OCI-LY7 (cell line): ENCODE results near the gene OR2V2. TPM values are rescaled to one million over a fixed set of nuclear protein-coding genes. Genes with fewer than 3 reads are reported as not detected.
"Not testable (repeated sequence)": the region's sequence is repeated elsewhere in the genome, so short reads cannot be mapped to it uniquely, and the experiment has no call there.

Experiments
- BruUV-seq: library from RNA; stranded (reverse); fragments of 400-500 nt; replicated peaks from 2 replicates; lab custom pipeline; 2021; lab: Mats Ljungman, UMichigan
- CTCF ChIA-PET: fragments of 300-600 bp; sonication (Branson Sonifier 250); formaldehyde crosslinking; loops from one replicate; lab custom pipeline; 2022; ENCODE audit warnings: antibody characterized with exemption; ENCODE audit not compliant: unreplicated experiment; lab: Charles Lee
- POLR2A ChIA-PET: fragments of 300-600 bp; sonication (Branson Sonifier 250); formaldehyde crosslinking; loops from one replicate; lab custom pipeline; 2022; ENCODE audit warnings: antibody characterized with exemption; lab: Charles Lee
- DNase-seq: peaks from one replicate; pipeline ENCODE4 v3.0.0-alpha.2; 2015; ENCODE audit warnings: low spot score
- H2AFZ ChIP-seq: fragments of 200-600 bp; sonication (generic), shearing (Covaris generic); 2 replicates; pipeline ENCODE4 v1.6.1; 2014; ENCODE audit warnings: mild to moderate bottlenecking, antibody characterized with exemption, low read length, moderate library complexity
- H3K27ac ChIP-seq: fragments of 200-600 bp; sonication (generic); 2 replicates; pipeline ENCODE4 v1.5.1; 2014; ENCODE audit warnings: mixed run types, low read depth, mild to moderate bottlenecking, moderate library complexity, low read length, inconsistent platforms; ENCODE audit not compliant: poor library complexity, severe bottlenecking
- H3K36me3 ChIP-seq: fragments of 200-600 bp; sonication (generic); 2 replicates; pipeline ENCODE4 v1.6.1; 2014; ENCODE audit warnings: mild to moderate bottlenecking, antibody characterized with exemption, low read length, moderate library complexity, mixed read lengths; ENCODE audit not compliant: insufficient read depth
- H3K4me1 ChIP-seq: fragments of 200-600 bp; sonication (generic); 2 replicates; pipeline ENCODE4 v1.5.1; 2014; ENCODE audit warnings: mild to moderate bottlenecking, low read length; ENCODE audit not compliant: insufficient read depth, poor library complexity, severe bottlenecking
- H3K4me2 ChIP-seq: fragments of 200-600 bp; sonication (generic); 2 replicates; pipeline ENCODE4 v1.6.1; 2014; ENCODE audit warnings: mild to moderate bottlenecking, low read length
- H3K4me3 ChIP-seq: fragments of 200-600 bp; sonication (generic); 2 replicates; pipeline ENCODE4 v1.5.1; 2014; ENCODE audit warnings: mild to moderate bottlenecking, low read depth, low read length; ENCODE audit not compliant: poor library complexity, severe bottlenecking
- H3K79me2 ChIP-seq: fragments of 200-600 bp; sonication (generic); 2 replicates; pipeline ENCODE4 v1.6.1; 2016; ENCODE audit warnings: low read depth, mild to moderate bottlenecking, low read length, moderate library complexity, mixed read lengths; ENCODE audit not compliant: insufficient read depth
- H3K9me2 ChIP-seq: fragments of 200-600 bp; sonication (generic); 2 replicates; pipeline ENCODE4 v1.6.1; 2016; ENCODE audit warnings: mild to moderate bottlenecking, low read length, mixed read lengths; ENCODE audit not compliant: insufficient read depth
- H3K9me3 ChIP-seq: fragments of 200-600 bp; sonication (generic); 2 replicates; pipeline ENCODE4 v1.6.1; 2014; ENCODE audit warnings: mild to moderate bottlenecking, mixed run types, low read length, mixed read lengths
- H4K20me1 ChIP-seq: fragments of 200-600 bp; sonication (generic); 2 replicates; pipeline ENCODE4 v1.6.1; 2014; ENCODE audit warnings: mild to moderate bottlenecking, antibody characterized with exemption, low read length, moderate library complexity, mixed read lengths; ENCODE audit not compliant: insufficient read depth
- CTCF ChIP-seq: fragments of 200-600 bp; sonication (generic); conservative IDR thresholded peaks from 2 replicates; pipeline ENCODE4 v1.5.1; 2014; ENCODE audit warnings: mild to moderate bottlenecking, antibody characterized with exemption, low read length, moderate library complexity, mixed read lengths
- EZH2phosphoT487 ChIP-seq: fragments of 200-600 bp; sonication (generic); IDR thresholded peaks from 2 replicates; pipeline ENCODE4 v1.6.1; 2018; ENCODE audit warnings: low read depth, borderline replicate concordance, mild to moderate bottlenecking, mixed run types, antibody characterized with exemption, low read length, moderate library complexity, mixed read lengths
- intact Hi-C: fragments of 100-400 bp; cut with micrococcal nuclease; formaldehyde crosslinking; loops from one replicate; pipeline ENCODE4 v1.10.0; 2022; ENCODE audit not compliant: unreplicated experiment
- total RNA-seq, 2 experiments: library from RNA; depleted of rRNA in 1 of 2; stranded (reverse); fragments of >200 nt in 1 of 2; shearing (Covaris generic) in 1 of 2; gene quantifications; 2 replicates each; pipeline ENCODE4 v1.2.3, GENCODE V29; 2014 to 2022

Gene OR2V2
- total RNA-seq, 2 experiments from 2014 or later = 0.06 TPM; not detected in 1

DNA sequence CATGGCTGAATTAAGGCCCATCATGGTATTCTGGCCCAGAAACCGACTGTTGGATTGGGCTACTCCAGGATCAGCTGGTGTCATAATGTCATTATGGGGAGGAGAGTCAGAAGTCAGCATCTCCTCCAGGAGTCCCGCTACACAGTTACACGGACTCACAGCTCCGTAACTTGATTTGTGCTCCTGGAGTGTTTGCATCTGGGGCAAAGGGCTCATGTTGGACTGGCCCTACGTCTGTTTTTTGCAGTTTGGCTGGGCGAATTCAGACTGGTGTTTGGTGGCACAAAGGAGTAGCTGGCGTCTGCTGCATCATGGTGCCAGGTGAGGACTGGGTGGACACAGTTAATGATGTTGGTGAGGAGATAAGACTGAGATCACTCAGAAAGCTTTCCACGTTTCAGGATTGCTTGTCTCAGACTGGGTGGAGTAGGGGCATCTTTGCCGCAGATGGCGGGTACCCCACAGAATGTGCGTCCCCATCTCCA lies 47.7 kb upstream of the OR2V2 start:
- intact Hi-C loops = no loop called here

DNA sequence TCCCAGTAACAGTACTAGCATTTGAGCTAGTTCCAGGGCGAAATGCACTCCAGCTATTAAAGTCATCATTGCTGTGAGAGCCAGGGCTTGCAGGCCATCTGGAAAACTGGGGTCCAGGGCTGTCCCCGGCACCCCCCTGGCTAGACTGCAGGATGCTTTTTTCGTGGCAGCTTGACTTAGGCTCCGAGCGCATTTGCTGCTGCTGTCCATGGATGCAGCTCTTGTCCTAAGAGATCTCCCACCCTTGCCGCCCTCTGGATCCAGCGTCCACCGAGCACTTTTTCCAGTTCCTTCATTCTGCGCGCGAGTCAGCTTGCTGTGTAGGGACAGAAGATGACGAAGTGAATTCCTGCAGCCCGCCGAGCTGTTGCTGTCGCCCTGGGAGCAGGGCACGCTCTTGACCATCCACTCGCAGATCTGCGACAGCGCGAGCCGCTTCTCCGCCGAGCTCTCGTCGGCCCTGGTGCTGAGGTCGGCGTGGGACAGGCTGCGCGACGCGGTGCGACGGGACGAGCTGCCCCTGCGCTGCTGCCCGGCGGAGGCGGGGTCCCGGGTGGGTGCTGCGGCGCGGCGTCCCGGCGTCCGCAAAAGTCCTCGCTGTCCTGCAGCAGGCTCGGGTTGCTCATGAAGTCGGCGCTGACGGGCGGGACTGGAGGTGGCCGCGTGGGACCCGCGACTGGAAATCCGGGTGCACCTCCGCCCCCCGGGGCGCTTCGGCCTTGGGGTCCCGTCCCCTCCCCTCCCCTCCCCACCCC lies 47.1 kb upstream of the OR2V2 start:
- intact Hi-C loops = no loop called here
- no peaks in the 10 kb centered on the region for H3K79me2 ChIP-seq
- H4K20me1 ChIP-seq = no peaks in the 10 kb centered on the region
- H2AFZ ChIP-seq = no peak overlapping the region
- no peaks in the 10 kb centered on the region for H3K9me2 ChIP-seq
- H3K9me3 ChIP-seq = no peaks in the 10 kb centered on the region
- no peak overlapping the region for H3K27ac ChIP-seq
- no peak overlapping the region for H3K4me2 ChIP-seq
- no peak overlapping the region for H3K4me3 ChIP-seq
- H3K4me1 ChIP-seq = no peaks in the 10 kb centered on the region
- H3K36me3 ChIP-seq = no peaks in the 10 kb centered on the region
- no peak for DNase-seq
- POLR2A ChIA-PET = no interaction called here
- CTCF ChIA-PET = interaction anchor here (0.6 kb wide), 1 partner anchor 50 kb away, joined by 4 read pairs; no protein-coding TSS in a partner anchor
- TF ChIP-seq EZH2phosphoT487 (no peak), CTCF (no peak)
- BruUV-seq = no TSS peak

More for the DNA sequence above, 47.7 kb upstream of the OR2V2 start:
- no peak overlapping the region for H2AFZ ChIP-seq
- no peaks in the 10 kb centered on the region for H3K9me3 ChIP-seq
- no peaks in the 10 kb centered on the region for H4K20me1 ChIP-seq
- POLR2A ChIA-PET = no interaction called here
- no peak overlapping the region for H3K27ac ChIP-seq
- H3K4me2 ChIP-seq = no peak overlapping the region
- CTCF ChIA-PET = interaction anchor here (0.6 kb wide), 1 partner anchor 51 kb away, joined by 4 read pairs; no protein-coding TSS in a partner anchor
- BruUV-seq = no TSS peak
- H3K9me2 ChIP-seq = no peaks in the 10 kb centered on the region
- no peaks in the 10 kb centered on the region for H3K4me1 ChIP-seq
- no peaks in the 10 kb centered on the region for H3K79me2 ChIP-seq
- no peaks in the 10 kb centered on the region for H3K36me3 ChIP-seq
- H3K4me3 ChIP-seq = no peak overlapping the region
- no peak for DNase-seq
- TF ChIP-seq CTCF = no peak
- TF ChIP-seq EZH2phosphoT487 = no peak

DNA sequence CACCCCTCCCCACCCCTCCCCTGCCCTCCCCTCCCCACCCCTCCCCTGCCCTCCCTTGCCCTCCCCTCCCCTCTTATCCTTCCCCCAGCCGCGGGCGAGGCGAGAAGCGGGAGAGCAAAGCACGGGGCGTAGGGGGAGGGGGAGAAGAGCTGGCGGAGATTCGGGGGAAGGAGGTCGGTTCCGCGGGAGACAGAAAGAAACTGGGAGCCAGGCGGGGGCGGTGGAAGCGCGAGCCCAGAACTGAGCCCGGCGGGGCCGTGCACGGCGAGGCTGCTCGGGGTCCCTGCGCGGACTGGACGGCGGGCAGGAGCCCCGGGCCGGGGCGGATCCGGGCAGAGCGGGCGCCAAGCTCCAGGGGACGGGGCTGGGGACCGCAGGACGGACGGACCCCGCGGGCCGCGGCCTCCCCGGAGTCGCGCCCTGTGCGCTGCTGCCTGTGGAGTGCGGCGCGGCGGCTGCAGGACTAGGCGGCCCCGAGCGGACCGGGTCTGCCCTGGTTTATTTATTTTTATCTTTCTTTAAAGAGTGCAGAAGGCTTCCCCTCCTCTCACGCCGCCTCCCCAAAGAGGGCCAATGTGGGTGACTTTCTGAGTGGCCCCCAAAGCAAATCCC lies 46.2 kb upstream of the OR2V2 start:
- POLR2A ChIA-PET, H3K79me2 ChIP-seq, H3K9me3 ChIP-seq, H3K36me3 ChIP-seq, H3K4me2 ChIP-seq, DNase-seq, BruUV-seq, H3K4me3 ChIP-seq, H3K4me1 ChIP-seq, H2AFZ ChIP-seq, H4K20me1 ChIP-seq, H3K27ac ChIP-seq, intact Hi-C loops, H3K9me2 ChIP-seq, CTCF ChIA-PET: not testable (repeated sequence)

GRCh38 chr5:181101930-181102674 lies 45.3 kb upstream of the OR2V2 start:
- H3K9me2 ChIP-seq, intact Hi-C loops, H4K20me1 ChIP-seq, DNase-seq, POLR2A ChIA-PET, H2AFZ ChIP-seq, H3K4me1 ChIP-seq, H3K36me3 ChIP-seq, BruUV-seq, H3K4me2 ChIP-seq, H3K27ac ChIP-seq, H3K79me2 ChIP-seq, CTCF ChIA-PET, H3K4me3 ChIP-seq, H3K9me3 ChIP-seq: not testable (repeated sequence)
